ENCODE data around the gene PDE1A. TPM values are rescaled to one million over a fixed set of nuclear protein-coding genes. Genes with fewer than 3 reads are reported as not detected.

The PDE1A gene
- total and polyA plus RNA-seq, 2 donors (not counting 1 experiment from before 2014, with no cell fraction given): 0.07 TPM; not detected in 1

DNA sequence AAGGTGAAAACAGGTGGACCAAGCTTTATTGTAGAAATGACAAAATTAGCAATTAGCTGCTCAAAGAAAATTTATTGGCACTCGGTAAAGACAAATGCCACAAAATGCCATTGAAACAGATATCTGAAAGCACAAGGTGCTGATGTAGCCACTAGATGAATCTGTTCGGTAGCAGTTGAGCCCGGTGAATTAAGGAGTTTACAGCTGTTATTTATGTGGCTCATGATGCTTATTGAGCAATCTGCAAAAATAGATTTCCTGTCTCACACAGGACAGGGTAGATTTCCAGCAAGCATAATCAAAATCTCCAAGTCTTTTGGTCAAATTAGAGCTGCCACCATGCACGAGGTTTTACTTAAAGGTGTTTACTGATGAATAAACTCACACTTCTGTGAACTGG lies 259.0 kb downstream of the PDE1A start:
- intact Hi-C loops (cut with micrococcal nuclease): no loop called here
- 95% methylated on average over 3 of the region's 4 CpGs for WGBS (ENCODE audit: insufficient coverage)
- H3K4me1 Mint-ChIP-seq: no peaks in the 10 kb centered on the region

DNA sequence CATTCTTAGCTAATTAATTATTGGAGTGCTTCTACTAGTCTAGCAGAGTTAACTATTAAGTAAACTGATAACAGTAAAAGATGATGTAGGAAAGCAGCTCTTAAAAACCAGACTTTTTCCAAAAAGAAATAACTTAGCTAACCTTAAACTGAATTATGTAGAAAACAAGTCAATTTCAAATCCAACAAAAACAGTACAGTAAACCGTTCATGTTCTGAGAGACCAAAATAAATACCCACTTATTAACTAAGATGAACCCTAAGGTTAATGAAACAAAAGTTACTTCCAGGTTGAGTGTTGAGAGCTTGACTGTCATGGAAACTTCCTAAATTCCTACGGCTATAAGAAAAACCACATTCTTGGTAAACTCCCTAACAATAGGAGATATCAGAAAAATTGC lies 260.0 kb downstream of the PDE1A start:
- intact Hi-C loops (cut with micrococcal nuclease): no loop called here
- POLR2A ChIA-PET: no interaction called here

More for the DNA sequence above, 259.0 kb downstream of the PDE1A start:
- DNase-seq: no peak
- ChIA-PET CTCF (interaction anchor here (1.5 kb wide), 1 partner anchor 19 kb away, joined by 3 read pairs; no protein-coding TSS in a partner anchor), POLR2A (no interaction called here)
- Histone ChIP-seq H3K79me2 (ENCODE audit: control insufficient read depth, insufficient read depth, low read length) (no peaks in the 10 kb centered on the region), H3K9ac (ENCODE audit: low read length) (no peak overlapping the region), H3K27ac (ENCODE audit: low read length in 2 of 2) (no peak overlapping the region), H2AFZ (ENCODE audit: insufficient read depth, low read depth, low read length, poor library complexity, severe bottlenecking) (no peak overlapping the region), H3K27me3 (replicated peaks in 1 of 4; ENCODE audit: control extremely low read depth in 1 of 4, control insufficient read depth in 3 of 4, insufficient read depth in 4 of 4, low read length in 3 of 4) (no peaks in the 10 kb centered on the region), H3K4me1 (ENCODE audit: control insufficient read depth in 2 of 2, insufficient read depth in 2 of 2, low read length in 2 of 2) (no peaks in the 10 kb centered on the region), H3K36me3 (replicated peaks in 1 of 2; ENCODE audit: control extremely low read depth in 1 of 2, control insufficient read depth in 1 of 2, extremely low read depth in 1 of 2, insufficient read depth in 2 of 2, low read length in 1 of 2) (no peaks in the 10 kb centered on the region), H3K4me3 (ENCODE audit: control extremely low read depth in 1 of 5, extremely low read depth in 1 of 5, insufficient read depth in 1 of 5, low read depth in 2 of 5, low read length in 4 of 5) (no peak overlapping the region), H3K4me2 (replicated peaks; ENCODE audit: low read depth, low read length, poor library complexity, severe bottlenecking) (no peak overlapping the region), H3K9me3 (ENCODE audit: control extremely low read depth in 1 of 3, control insufficient read depth in 2 of 3, insufficient read depth in 1 of 3, low read length in 2 of 3) (no peaks in the 10 kb centered on the region), H4K20me1 (ENCODE audit: control insufficient read depth, insufficient read depth, low read length, poor library complexity, severe bottlenecking) (no peaks in the 10 kb centered on the region)
- no peaks in the 10 kb centered on the region for H3K9me3 Mint-ChIP-seq (ENCODE audit: insufficient read depth)
- H3K4me3 Mint-ChIP-seq: no peak overlapping the region
- ATAC-seq (ENCODE audit: low read depth): no peak
- TF ChIP-seq EZH2 (IDR thresholded peaks at IDR 0.05; ENCODE audit: borderline replicate concordance, insufficient read depth, low read depth, low read length, poor library complexity, severe bottlenecking): no peak
- TF ChIP-seq, protein P1, sequence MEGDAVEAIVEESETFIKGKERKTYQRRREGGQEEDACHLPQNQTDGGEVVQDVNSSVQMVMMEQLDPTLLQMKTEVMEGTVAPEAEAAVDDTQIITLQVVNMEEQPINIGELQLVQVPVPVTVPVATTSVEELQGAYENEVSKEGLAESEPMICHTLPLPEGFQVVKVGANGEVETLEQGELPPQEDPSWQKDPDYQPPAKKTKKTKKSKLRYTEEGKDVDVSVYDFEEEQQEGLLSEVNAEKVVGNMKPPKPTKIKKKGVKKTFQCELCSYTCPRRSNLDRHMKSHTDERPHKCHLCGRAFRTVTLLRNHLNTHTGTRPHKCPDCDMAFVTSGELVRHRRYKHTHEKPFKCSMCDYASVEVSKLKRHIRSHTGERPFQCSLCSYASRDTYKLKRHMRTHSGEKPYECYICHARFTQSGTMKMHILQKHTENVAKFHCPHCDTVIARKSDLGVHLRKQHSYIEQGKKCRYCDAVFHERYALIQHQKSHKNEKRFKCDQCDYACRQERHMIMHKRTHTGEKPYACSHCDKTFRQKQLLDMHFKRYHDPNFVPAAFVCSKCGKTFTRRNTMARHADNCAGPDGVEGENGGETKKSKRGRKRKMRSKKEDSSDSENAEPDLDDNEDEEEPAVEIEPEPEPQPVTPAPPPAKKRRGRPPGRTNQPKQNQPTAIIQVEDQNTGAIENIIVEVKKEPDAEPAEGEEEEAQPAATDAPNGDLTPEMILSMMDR (IDR thresholded peaks at IDR 0.05): no peak
- H3K27me3 Mint-ChIP-seq: peaks cover 3% of the 10 kb centered on the region
- H3K27ac Mint-ChIP-seq: no peak overlapping the region

More for the DNA sequence above, 260.0 kb downstream of the PDE1A start:
- no peak overlapping the region for H3K9ac ChIP-seq (ENCODE audit: low read length)
- no CpG with 5 or more reads among the region's 2 CpGs for WGBS (ENCODE audit: insufficient coverage)
- no peak overlapping the region for H3K4me3 ChIP-seq (ENCODE audit: control extremely low read depth in 1 of 5, extremely low read depth in 1 of 5, insufficient read depth in 1 of 5, low read depth in 2 of 5, low read length in 4 of 5)
- H3K4me3 Mint-ChIP-seq: no peak overlapping the region
- H3K9me3 Mint-ChIP-seq (ENCODE audit: insufficient read depth): no peaks in the 10 kb centered on the region
- no peak overlapping the region for H3K4me2 ChIP-seq (replicated peaks; ENCODE audit: low read depth, low read length, poor library complexity, severe bottlenecking)
- H2AFZ ChIP-seq (ENCODE audit: insufficient read depth, low read depth, low read length, poor library complexity, severe bottlenecking): no peak overlapping the region
- H3K4me1 ChIP-seq (ENCODE audit: control insufficient read depth in 2 of 2, insufficient read depth in 2 of 2, low read length in 2 of 2): no peaks in the 10 kb centered on the region
- H3K27ac Mint-ChIP-seq: no peak overlapping the region
- no peak for ATAC-seq (ENCODE audit: low read depth)
- DNase-seq: no peak
- no peak overlapping the region for H3K27ac ChIP-seq (ENCODE audit: low read length in 2 of 2)
- H4K20me1 ChIP-seq (ENCODE audit: control insufficient read depth, insufficient read depth, low read length, poor library complexity, severe bottlenecking): no peaks in the 10 kb centered on the region
- H3K79me2 ChIP-seq (ENCODE audit: control insufficient read depth, insufficient read depth, low read length): no peaks in the 10 kb centered on the region
- CTCF ChIA-PET: interaction anchor here (1.5 kb wide), 1 partner anchor 20 kb away, joined by 3 read pairs; no protein-coding TSS in a partner anchor
- H3K4me1 Mint-ChIP-seq: no peaks in the 10 kb centered on the region
- TF ChIP-seq, protein P1 (IDR thresholded peaks at IDR 0.05): no peak
- TF ChIP-seq EZH2 (IDR thresholded peaks at IDR 0.05; ENCODE audit: borderline replicate concordance, insufficient read depth, low read depth, low read length, poor library complexity, severe bottlenecking): no peak
- peaks cover 3% of the 10 kb centered on the region for H3K27me3 Mint-ChIP-seq
- H3K27me3 ChIP-seq (replicated peaks in 1 of 4; ENCODE audit: control extremely low read depth in 1 of 4, control insufficient read depth in 3 of 4, insufficient read depth in 4 of 4, low read length in 3 of 4): no peaks in the 10 kb centered on the region
- no peaks in the 10 kb centered on the region for H3K9me3 ChIP-seq (ENCODE audit: control extremely low read depth in 1 of 3, control insufficient read depth in 2 of 3, insufficient read depth in 1 of 3, low read length in 2 of 3)
- no peaks in the 10 kb centered on the region for H3K36me3 ChIP-seq (replicated peaks in 1 of 2; ENCODE audit: control extremely low read depth in 1 of 2, control insufficient read depth in 1 of 2, extremely low read depth in 1 of 2, insufficient read depth in 2 of 2, low read length in 1 of 2)

Measured in B cell (primary cell).